ENCODE measurements around the gene KCNK1. TPM values are rescaled to one million over a fixed set of nuclear protein-coding genes. Genes with fewer than 3 reads are reported as not detected.

Gene KCNK1
- total and polyA plus RNA-seq, 12 donors, result 0.83 to 9.7 (median 3.7) TPM

DNA sequence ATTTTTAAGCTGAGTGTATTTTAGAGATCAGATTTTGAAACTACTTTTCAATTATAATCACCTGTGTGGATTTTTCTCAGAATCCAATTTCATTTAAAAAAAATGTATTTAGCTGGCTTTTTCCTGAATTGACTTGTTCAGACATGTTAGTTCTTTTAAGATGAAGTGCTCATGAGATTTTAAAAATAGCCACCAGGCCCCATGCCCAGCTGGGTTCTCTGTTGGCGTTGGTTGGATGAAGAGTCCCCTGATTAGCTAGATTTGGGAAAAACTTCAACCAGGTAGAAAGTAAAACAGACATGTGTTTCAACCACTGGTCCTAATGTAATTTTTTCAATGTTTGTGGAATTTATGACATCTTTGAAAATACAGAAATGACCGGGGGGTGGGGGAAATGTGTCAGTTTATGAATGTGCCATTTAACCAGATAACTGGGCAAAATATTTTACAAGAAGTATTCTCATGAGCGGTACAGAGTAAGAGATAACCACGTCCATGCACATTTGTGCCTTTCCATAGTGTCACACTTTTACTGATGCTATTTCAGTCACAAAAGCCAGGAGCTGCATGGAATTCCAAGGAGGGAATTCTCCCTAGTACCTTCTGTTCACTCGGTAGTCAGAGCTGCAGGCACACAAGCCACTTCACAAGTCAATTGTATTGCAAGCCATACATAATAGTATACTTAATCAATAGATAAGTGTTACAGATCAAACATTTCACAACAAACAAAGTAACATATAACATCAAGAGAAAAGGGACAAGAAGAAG lies 51.1 kb downstream of the KCNK1 start:
- Histone ChIP-seq H3K27ac (no peak overlapping the region), H3K9me3 (replicated peaks in 1 of 3) (no peaks in the 10 kb centered on the region), H3K36me3 (replicated peaks in 1 of 2) (no peaks in the 10 kb centered on the region), H3K4me1 (replicated peaks in 1 of 2) (no peaks in the 10 kb centered on the region), H3K4me3 (no peak overlapping the region), H3K27me3 (no peaks in the 10 kb centered on the region)
- intact Hi-C loops (cut with DNase I), result no loop called here
- DNase-seq, result no peak
- 87 to 95% (median 89%) methylated on average over 5 of the region's 5 CpGs for WGBS, 4 donors
- TF ChIP-seq, protein P1, sequence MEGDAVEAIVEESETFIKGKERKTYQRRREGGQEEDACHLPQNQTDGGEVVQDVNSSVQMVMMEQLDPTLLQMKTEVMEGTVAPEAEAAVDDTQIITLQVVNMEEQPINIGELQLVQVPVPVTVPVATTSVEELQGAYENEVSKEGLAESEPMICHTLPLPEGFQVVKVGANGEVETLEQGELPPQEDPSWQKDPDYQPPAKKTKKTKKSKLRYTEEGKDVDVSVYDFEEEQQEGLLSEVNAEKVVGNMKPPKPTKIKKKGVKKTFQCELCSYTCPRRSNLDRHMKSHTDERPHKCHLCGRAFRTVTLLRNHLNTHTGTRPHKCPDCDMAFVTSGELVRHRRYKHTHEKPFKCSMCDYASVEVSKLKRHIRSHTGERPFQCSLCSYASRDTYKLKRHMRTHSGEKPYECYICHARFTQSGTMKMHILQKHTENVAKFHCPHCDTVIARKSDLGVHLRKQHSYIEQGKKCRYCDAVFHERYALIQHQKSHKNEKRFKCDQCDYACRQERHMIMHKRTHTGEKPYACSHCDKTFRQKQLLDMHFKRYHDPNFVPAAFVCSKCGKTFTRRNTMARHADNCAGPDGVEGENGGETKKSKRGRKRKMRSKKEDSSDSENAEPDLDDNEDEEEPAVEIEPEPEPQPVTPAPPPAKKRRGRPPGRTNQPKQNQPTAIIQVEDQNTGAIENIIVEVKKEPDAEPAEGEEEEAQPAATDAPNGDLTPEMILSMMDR (IDR thresholded peaks at IDR 0.05), result no peak
- TF ChIP-seq POLR2A (IDR thresholded peaks at IDR 0.05), result no peak

DNA sequence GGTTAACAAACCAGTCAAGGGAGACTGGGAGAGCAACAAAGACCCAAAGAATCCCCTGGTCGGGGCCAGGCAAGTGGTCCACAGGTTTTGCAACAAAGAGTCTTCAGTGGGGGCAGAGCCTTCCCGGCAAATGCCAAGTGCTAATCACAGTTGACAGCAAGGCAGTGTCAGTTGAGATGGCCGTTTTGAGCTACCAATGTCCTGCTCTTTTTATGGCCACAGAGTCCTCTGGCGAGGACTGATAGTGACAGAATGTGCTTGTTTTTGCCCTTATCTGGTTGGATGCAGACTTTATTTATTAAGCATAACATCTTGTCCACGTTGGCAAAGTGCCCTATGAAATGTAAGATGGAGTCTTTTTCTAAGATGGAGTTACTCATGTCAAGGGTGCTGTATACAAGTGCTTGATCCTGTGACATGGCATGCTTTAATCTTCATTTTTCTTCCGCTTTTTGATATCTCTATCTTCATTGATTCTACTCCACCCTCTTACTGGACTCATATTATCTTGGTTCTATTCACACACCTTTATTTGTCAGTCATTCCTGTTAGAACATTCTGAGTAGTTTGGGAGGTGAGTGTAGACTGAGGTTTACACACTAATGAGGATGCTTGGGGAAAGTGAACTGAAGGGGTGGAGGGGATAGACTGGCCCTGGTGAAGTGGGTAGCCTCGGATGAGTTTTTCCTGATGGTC lies 51.8 kb downstream of the KCNK1 start:
- no peak for DNase-seq
- Histone ChIP-seq H3K27ac (no peak overlapping the region), H3K4me1 (replicated peaks in 1 of 2) (no peaks in the 10 kb centered on the region), H3K27me3 (no peaks in the 10 kb centered on the region), H3K9me3 (replicated peaks in 1 of 3) (no peaks in the 10 kb centered on the region), H3K36me3 (replicated peaks in 1 of 2) (no peaks in the 10 kb centered on the region), H3K4me3 (no peak overlapping the region)
- 78 to 83% (median 81%) methylated on average over 7 of the region's 7 CpGs for WGBS, 4 donors
- TF ChIP-seq, protein P1 (IDR thresholded peaks at IDR 0.05), result no peak
- no peak for TF ChIP-seq POLR2A (IDR thresholded peaks at IDR 0.05)
- intact Hi-C loops (cut with DNase I), result no loop called here

DNA sequence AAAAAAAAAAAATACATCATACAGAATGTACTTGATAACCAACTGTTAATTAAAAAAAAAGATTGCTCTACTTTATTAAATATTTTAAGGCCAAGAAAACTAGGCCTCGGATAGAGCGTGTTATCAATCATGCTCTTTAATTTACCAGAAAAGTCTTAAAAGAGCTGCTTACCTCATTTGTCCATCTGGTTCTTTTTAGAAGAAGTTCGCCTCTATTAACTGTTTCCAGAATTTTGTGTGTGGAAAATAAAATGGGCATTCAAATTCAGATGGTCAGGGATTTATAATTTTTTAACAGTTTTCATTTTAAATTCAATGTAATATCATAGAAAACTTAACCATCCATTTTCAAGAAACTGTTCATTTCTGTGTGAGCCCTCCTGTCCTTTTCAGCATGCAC lies 53.8 kb downstream of the KCNK1 start:
- no peaks in the 10 kb centered on the region for H3K27me3 ChIP-seq
- no peaks in the 10 kb centered on the region for H3K36me3 ChIP-seq (replicated peaks in 1 of 2)
- H3K9me3 ChIP-seq (replicated peaks in 1 of 3), result no peaks in the 10 kb centered on the region
- TF ChIP-seq, protein P1 (IDR thresholded peaks at IDR 0.05), result no peak
- no peak for TF ChIP-seq POLR2A (IDR thresholded peaks at IDR 0.05)
- no peaks in the 10 kb centered on the region for H3K4me1 ChIP-seq (replicated peaks in 1 of 2)
- WGBS, 4 donors, result 71 to 86% (median 81%) methylated on average over 3 of the region's 3 CpGs
- no peak overlapping the region for H3K27ac ChIP-seq
- no peak for DNase-seq
- no peak overlapping the region for H3K4me3 ChIP-seq
- intact Hi-C loops (cut with DNase I), result no loop called here

DNA sequence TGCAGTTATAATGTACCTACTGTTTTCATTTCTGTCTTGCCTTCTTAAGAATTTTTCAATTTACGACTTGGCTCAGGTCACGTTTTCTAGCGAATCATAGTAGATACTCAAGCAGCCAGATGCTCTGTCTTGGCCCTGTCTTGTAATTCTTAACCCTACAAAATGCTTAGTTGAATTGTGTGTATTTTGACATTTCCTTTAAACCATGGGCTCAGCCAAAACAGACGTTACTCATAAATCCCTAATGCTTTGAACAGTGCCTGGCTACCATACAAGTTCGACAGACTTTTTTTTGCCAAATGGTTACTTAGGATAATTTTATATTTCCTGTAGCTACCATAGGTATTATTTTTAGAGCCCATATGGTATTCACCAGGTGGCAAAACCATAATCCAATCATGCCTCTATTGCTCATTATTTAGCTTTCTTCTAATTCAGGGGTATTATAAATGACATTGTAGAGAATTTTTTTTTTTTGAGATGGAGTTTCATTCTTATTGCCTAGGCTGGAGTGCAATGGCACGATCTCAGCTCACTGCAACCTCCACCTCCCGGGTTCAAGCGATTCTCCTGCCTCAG lies 54.3 kb downstream of the KCNK1 start:
- no peak overlapping the region for H3K27ac ChIP-seq
- H3K4me3 ChIP-seq, result no peak overlapping the region
- 62 to 65% (median 63%) methylated on average over 8 of the region's 8 CpGs for WGBS, 4 donors
- no peak for TF ChIP-seq POLR2A (IDR thresholded peaks at IDR 0.05)
- TF ChIP-seq, protein P1 (IDR thresholded peaks at IDR 0.05), result no peak
- intact Hi-C loops (cut with DNase I), result no loop called here
- no peaks in the 10 kb centered on the region for H3K27me3 ChIP-seq
- H3K4me1 ChIP-seq (replicated peaks in 1 of 2), result no peaks in the 10 kb centered on the region
- H3K9me3 ChIP-seq (replicated peaks in 1 of 3), result no peaks in the 10 kb centered on the region
- H3K36me3 ChIP-seq (replicated peaks in 1 of 2), result no peaks in the 10 kb centered on the region
- no peak for DNase-seq
